Measurements from ENCODE around the gene TMA7. TPM values are rescaled to one million over a fixed set of nuclear protein-coding genes. Genes with fewer than 3 reads are reported as not detected.
"Not testable (repeated sequence)": the region's sequence is repeated elsewhere in the genome, so short reads cannot be mapped to it uniquely, and the experiment has no call there.

The TMA7 gene
- total RNA-seq, 1 donor = 271 TPM

- Histone ChIP-seq H3K4me3 (ENCODE audit: low read length) (no peak overlapping the region), H3K4me1 (ENCODE audit: insufficient read depth, low read length) (peaks cover 8% of the 10 kb centered on the region), H3K27me3 (ENCODE audit: insufficient read depth, low read length) (no peaks in the 10 kb centered on the region), H3K9me3 (ENCODE audit: low read depth, low read length) (no peaks in the 10 kb centered on the region)
These were observed 20.5 kb downstream of the TMA7 start for GRCh38 chr3:48460517-48460902.

DNA sequence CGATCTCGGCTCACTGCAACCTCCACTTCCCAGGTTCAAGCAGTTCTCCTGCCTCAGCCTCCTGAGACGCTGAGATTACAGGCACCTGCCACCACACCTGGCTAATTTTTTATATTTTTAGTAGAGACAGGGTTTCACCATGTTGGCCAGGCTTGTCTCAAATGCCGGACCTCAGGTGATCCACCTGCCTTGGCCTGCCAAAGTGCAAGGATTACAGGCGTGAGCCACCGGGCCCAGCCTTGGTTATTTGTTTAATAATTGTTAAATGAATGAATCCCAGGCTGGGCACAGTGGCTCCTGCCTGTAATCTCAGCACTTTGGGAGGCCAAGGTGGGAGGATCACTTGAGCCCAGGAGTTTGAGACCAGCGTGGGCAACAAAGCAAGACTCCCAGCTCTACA lies 21.7 kb downstream of the TMA7 start:
- not testable (repeated sequence) for H3K9me3 ChIP-seq (ENCODE audit: low read depth, low read length); H3K4me3 ChIP-seq (ENCODE audit: low read length); H3K27me3 ChIP-seq (ENCODE audit: insufficient read depth, low read length)
- H3K4me1 ChIP-seq (ENCODE audit: insufficient read depth, low read length) = peaks cover 17% of the 10 kb centered on the region

- no peak overlapping the region for H3K4me3 ChIP-seq (ENCODE audit: low read length)
- H3K4me1 ChIP-seq (ENCODE audit: insufficient read depth, low read length) = peaks cover 36% of the 10 kb centered on the region
- no peaks in the 10 kb centered on the region for H3K27me3 ChIP-seq (ENCODE audit: insufficient read depth, low read length)
- no peaks in the 10 kb centered on the region for H3K9me3 ChIP-seq (ENCODE audit: low read depth, low read length)
These were observed 23.6 kb downstream of the TMA7 start for GRCh38 chr3:48463703-48464102.

GRCh38 chr3:48464713-48465221 lies 24.7 kb downstream of the TMA7 start:
- no peaks in the 10 kb centered on the region for H3K27me3 ChIP-seq (ENCODE audit: insufficient read depth, low read length)
- H3K4me1 ChIP-seq (ENCODE audit: insufficient read depth, low read length) = peaks cover 47% of the 10 kb centered on the region
- H3K4me3 ChIP-seq (ENCODE audit: low read length) = no peak overlapping the region
- H3K9me3 ChIP-seq (ENCODE audit: low read depth, low read length) = no peaks in the 10 kb centered on the region

GRCh38 chr3:48465237-48465530 lies 25.1 kb downstream of the TMA7 start:
- Histone ChIP-seq H3K27me3 (ENCODE audit: insufficient read depth, low read length) (no peaks in the 10 kb centered on the region), H3K4me3 (ENCODE audit: low read length) (no peak overlapping the region), H3K4me1 (ENCODE audit: insufficient read depth, low read length) (peaks cover 51% of the 10 kb centered on the region), H3K9me3 (ENCODE audit: low read depth, low read length) (no peaks in the 10 kb centered on the region)

GRCh38 chr3:48465531-48466378 lies 25.7 kb downstream of the TMA7 start:
- Histone ChIP-seq H3K4me1 (ENCODE audit: insufficient read depth, low read length) (peaks cover 57% of the 10 kb centered on the region), H3K4me3 (ENCODE audit: low read length) (peak overlapping the region; percentile 82), H3K27me3 (ENCODE audit: insufficient read depth, low read length) (no peaks in the 10 kb centered on the region), H3K9me3 (ENCODE audit: low read depth, low read length) (no peaks in the 10 kb centered on the region)

GRCh38 chr3:48466386-48467109 lies 26.5 kb downstream of the TMA7 start:
- no peaks in the 10 kb centered on the region for H3K27me3 ChIP-seq (ENCODE audit: insufficient read depth, low read length)
- H3K9me3 ChIP-seq (ENCODE audit: low read depth, low read length) = no peaks in the 10 kb centered on the region
- H3K4me3 ChIP-seq (ENCODE audit: low read length) = peak overlapping the region; percentile 82
- H3K4me1 ChIP-seq (ENCODE audit: insufficient read depth, low read length) = peaks cover 65% of the 10 kb centered on the region

GRCh38 chr3:48467110-48467454 lies 27.0 kb downstream of the TMA7 start:
- peak overlapping the region; percentile 82 for H3K4me3 ChIP-seq (ENCODE audit: low read length)
- no peaks in the 10 kb centered on the region for H3K27me3 ChIP-seq (ENCODE audit: insufficient read depth, low read length)
- peaks cover 70% of the 10 kb centered on the region for H3K4me1 ChIP-seq (ENCODE audit: insufficient read depth, low read length)
- no peaks in the 10 kb centered on the region for H3K9me3 ChIP-seq (ENCODE audit: low read depth, low read length)

- Histone ChIP-seq H3K9me3 (ENCODE audit: low read depth, low read length) (no peaks in the 10 kb centered on the region), H3K4me3 (ENCODE audit: low read length) (peak overlapping the region; percentile 82), H3K4me1 (ENCODE audit: insufficient read depth, low read length) (peaks cover 75% of the 10 kb centered on the region), H3K27me3 (ENCODE audit: insufficient read depth, low read length) (no peaks in the 10 kb centered on the region)
These were observed 27.6 kb downstream of the TMA7 start for GRCh38 chr3:48467473-48468267.

GRCh38 chr3:48468329-48468731 lies 28.3 kb downstream of the TMA7 start:
- peaks cover 78% of the 10 kb centered on the region for H3K4me1 ChIP-seq (ENCODE audit: insufficient read depth, low read length)
- no peak overlapping the region for H3K4me3 ChIP-seq (ENCODE audit: low read length)
- no peaks in the 10 kb centered on the region for H3K27me3 ChIP-seq (ENCODE audit: insufficient read depth, low read length)
- no peaks in the 10 kb centered on the region for H3K9me3 ChIP-seq (ENCODE audit: low read depth, low read length)

DNA sequence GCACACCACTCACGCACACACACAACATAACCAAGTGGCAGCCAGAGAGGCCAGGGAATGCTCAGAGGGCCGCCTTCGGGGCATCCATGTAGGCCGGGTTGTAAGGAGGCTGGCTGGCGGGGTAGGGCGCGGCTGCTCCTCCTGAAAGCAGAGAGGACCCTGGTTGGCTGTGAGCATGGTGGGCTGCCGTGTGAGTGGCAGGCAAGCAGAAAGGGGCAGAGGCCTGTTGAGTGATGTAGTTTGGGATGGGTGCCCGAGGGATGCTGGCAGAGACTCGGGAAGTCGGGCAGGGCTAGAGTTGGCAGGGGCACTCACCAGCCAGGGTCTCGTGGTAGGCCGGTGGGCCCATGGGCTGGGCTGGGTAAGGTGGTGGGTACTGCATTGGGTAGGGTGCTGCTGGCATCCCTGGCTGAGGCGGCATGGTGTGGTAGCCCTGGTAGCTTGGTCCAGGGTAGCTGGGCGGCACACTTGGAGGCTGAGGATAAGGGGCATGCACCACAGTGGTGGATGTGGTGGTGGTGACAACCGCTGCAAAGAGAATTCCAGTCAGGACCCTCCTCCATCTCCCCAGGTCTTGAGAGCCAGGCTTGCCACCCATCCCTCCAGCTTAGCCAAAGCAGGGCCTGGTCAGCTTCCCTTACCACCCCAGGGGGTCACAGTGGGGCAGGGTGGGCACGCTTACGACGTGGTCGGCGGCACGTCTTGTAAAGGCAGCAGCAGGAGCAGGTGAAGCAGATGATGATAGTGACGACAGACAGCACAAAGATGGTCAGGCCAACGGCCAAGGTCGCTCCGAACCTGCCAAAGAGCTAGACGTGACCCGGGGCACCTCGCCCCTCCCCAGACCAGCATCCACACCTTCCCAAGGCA lies 29.2 kb downstream of the TMA7 start:
- no peaks in the 10 kb centered on the region for H3K9me3 ChIP-seq (ENCODE audit: low read depth, low read length)
- H3K27me3 ChIP-seq (ENCODE audit: insufficient read depth, low read length) = no peaks in the 10 kb centered on the region
- peaks cover 83% of the 10 kb centered on the region for H3K4me1 ChIP-seq (ENCODE audit: insufficient read depth, low read length)

DNA sequence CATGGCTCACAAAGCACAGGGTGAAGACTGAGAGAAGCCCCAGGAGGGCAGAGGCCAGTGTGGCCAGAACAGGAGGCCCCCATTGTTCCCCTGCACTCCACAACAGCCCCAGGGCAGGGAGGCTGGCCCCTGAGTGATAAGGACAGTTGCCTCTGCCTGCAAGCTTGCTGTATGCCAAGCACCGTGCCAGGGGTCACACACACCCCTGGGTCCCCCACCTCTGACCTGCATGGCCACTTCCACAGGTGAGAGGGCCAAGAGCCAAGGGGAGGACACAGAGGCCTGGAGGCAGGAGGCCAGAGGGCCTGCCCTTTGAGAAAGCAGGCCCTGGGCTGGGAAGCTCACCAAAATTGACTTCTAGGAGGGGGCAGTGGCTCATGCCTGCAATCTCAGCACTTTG lies 30.2 kb downstream of the TMA7 start:
- Histone ChIP-seq H3K4me3 (ENCODE audit: low read length) (no peak overlapping the region), H3K9me3 (ENCODE audit: low read depth, low read length) (no peaks in the 10 kb centered on the region), H3K27me3 (ENCODE audit: insufficient read depth, low read length) (no peaks in the 10 kb centered on the region), H3K4me1 (ENCODE audit: insufficient read depth, low read length) (peaks cover 78% of the 10 kb centered on the region)

More for the DNA sequence above, 29.2 kb downstream of the TMA7 start:
- H3K4me3 ChIP-seq (ENCODE audit: low read length) = no peak overlapping the region

DNA sequence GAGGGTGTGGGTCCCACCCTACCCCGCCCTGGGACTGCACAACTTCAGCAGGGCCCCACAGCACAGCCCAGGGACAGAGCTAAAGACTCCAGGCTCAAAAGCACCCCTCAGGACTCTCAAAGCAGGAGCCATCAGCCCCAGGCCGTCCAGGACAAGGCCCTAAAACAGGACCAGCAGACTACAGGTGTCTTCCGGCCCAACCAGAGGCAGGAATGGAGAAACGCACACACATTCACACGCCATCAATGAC lies 32.5 kb downstream of the TMA7 start:
- H3K4me1 ChIP-seq (ENCODE audit: insufficient read depth, low read length) = peaks cover 62% of the 10 kb centered on the region
- no peaks in the 10 kb centered on the region for H3K27me3 ChIP-seq (ENCODE audit: insufficient read depth, low read length)
- no peaks in the 10 kb centered on the region for H3K9me3 ChIP-seq (ENCODE audit: low read depth, low read length)
- H3K4me3 ChIP-seq (ENCODE audit: low read length) = peak overlapping the region; percentile 81

DNA sequence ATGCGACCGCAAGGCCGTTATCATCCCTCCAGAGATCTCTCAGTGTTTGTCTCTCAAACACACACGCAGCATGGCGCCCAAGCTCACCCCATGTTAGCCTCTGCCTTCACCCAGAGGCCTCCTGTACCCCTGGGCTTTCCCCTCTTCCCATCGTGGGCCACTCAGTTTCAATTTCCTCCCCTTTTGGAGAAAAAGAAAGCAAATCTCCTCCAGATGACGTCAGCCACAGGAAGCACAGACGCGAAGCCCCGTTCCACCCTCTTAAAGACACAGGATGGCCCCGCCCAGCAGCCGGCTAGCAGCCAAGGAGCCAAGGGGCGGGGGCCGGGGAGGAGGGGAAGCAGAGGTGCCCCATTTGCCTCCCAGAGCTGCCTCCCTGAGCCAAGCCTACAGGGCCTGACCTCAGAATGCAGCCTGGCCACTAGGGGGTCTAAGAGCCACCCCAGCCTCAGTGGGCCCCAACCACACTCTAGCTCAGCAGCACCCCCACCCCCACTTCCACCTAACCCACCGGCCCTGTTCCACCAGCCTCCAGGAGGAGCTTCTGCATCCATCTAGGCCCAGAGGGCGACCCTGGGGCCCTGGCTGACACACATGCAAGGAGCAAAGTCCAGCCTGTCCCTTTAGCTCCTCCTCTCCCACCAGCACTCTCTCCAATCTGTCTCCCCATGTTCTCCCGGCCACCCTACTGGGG lies 33.0 kb downstream of the TMA7 start:
- H3K4me1 ChIP-seq (ENCODE audit: insufficient read depth, low read length) = peaks cover 62% of the 10 kb centered on the region
- H3K27me3 ChIP-seq (ENCODE audit: insufficient read depth, low read length) = no peaks in the 10 kb centered on the region
- H3K4me3 ChIP-seq (ENCODE audit: low read length) = peak overlapping the region; percentile 81
- H3K9me3 ChIP-seq (ENCODE audit: low read depth, low read length) = no peaks in the 10 kb centered on the region
